Measurements from ENCODE around the gene C16orf96.

GRCh38 chr16:4557973-4558372 is 1.8 kb downstream of the C16orf96 start:
- no peak for TF ChIP-seq CTCF (IDR thresholded peaks at IDR 0.05)
- TF ChIP-seq EP300 (IDR thresholded peaks at IDR 0.05): no peak
